HG03442 (cell line): ENCODE results near the gene SPACDR.

Experiments
- ATAC-seq: cut with Tn5 transposase; IDR thresholded peaks from one replicate; pipeline ENCODE4 v1.9.1; 2021; ENCODE audit warnings: mild to moderate bottlenecking, moderate library complexity; ENCODE audit not compliant: unreplicated experiment

The SPACDR gene

GRCh38 chr7:100437150-100438100, 26.6 kb downstream of the SPACDR start:
- ATAC-seq: no peak

GRCh38 chr7:100435401-100436304, 28.4 kb downstream of the SPACDR start:
- ATAC-seq: peak; percentile 17

- ATAC-seq: no peak
These were observed 29.5 kb downstream of the SPACDR start for GRCh38 chr7:100434297-100435144.

GRCh38 chr7:100433592-100434296, 30.3 kb downstream of the SPACDR start:
- no peak for ATAC-seq

GRCh38 chr7:100433276-100433591, 30.8 kb downstream of the SPACDR start:
- ATAC-seq: no peak

GRCh38 chr7:100432621-100433275, 31.3 kb downstream of the SPACDR start:
- ATAC-seq: no peak

- ATAC-seq: no peak
These were observed 32.0 kb downstream of the SPACDR start for GRCh38 chr7:100432053-100432452.

GRCh38 chr7:100431286-100431735, 32.7 kb downstream of the SPACDR start:
- no peak for ATAC-seq

- ATAC-seq: no peak
These were observed 33.4 kb downstream of the SPACDR start for GRCh38 chr7:100430493-100431285.

GRCh38 chr7:100429637-100430492, 34.2 kb downstream of the SPACDR start, which contains the start of gene MEPCE:
Gene MEPCE (plus strand): TSS chr7:100429831. CDS start chr7:100430019, 188 bp downstream.
- peak; percentile 40 for ATAC-seq

GRCh38 chr7:100428967-100429636, 35.0 kb downstream of the SPACDR start:
- peak; percentile 42 for ATAC-seq

GRCh38 chr7:100428199-100428966, 35.7 kb downstream of the SPACDR start, which contains the start of gene ZCWPW1:
Gene ZCWPW1 (minus strand): TSS chr7:100428703. CDS start chr7:100420649, 8,054 bp downstream.
- peak; percentile 29 for ATAC-seq

GRCh38 chr7:100427762-100428198, 36.3 kb downstream of the SPACDR start:
- no peak for ATAC-seq

- no peak for ATAC-seq
These were observed 37.5 kb downstream of the SPACDR start for GRCh38 chr7:100426516-100426915.

GRCh38 chr7:100425347-100425746, 38.7 kb downstream of the SPACDR start:
- ATAC-seq: no peak

- ATAC-seq: no peak
These were observed 40.7 kb downstream of the SPACDR start for GRCh38 chr7:100423315-100423714.
